ENCODE measurements around the gene NUP54.
A peak's percentile ranks its signal among the peaks of the same experiment; 100 is the strongest.

NUP54 gene

GRCh38 chr4:76148142-76148865 lies at the start of gene NUP54:
NUP54 (minus strand) TSS chr4:76148397; CDS start chr4:76148374, 23 bp downstream.
- H3K4me3 ChIP-seq (ENCODE audit: low read depth, low read length) = peak within 1 kb of the TSS; percentile 91

- H3K4me3 ChIP-seq (ENCODE audit: low read depth, low read length) = no peak overlapping the region
Observed at GRCh38 chr4:76197031-76197743, 49.0 kb upstream of the NUP54 start.

GRCh38 chr4:76196376-76196775 lies 48.2 kb upstream of the NUP54 start:
- no peak overlapping the region for H3K4me3 ChIP-seq (ENCODE audit: low read depth, low read length)

GRCh38 chr4:76195326-76195725 lies 47.1 kb upstream of the NUP54 start:
- H3K4me3 ChIP-seq (ENCODE audit: low read depth, low read length) = no peak overlapping the region

GRCh38 chr4:76194325-76194724 lies 46.1 kb upstream of the NUP54 start:
- no peak overlapping the region for H3K4me3 ChIP-seq (ENCODE audit: low read depth, low read length)

GRCh38 chr4:76192236-76192635 lies 44.0 kb upstream of the NUP54 start:
- no peak overlapping the region for H3K4me3 ChIP-seq (ENCODE audit: low read depth, low read length)

- no peak overlapping the region for H3K4me3 ChIP-seq (ENCODE audit: low read depth, low read length)
Observed at GRCh38 chr4:76188557-76188956, 40.4 kb upstream of the NUP54 start.

- no peak overlapping the region for H3K4me3 ChIP-seq (ENCODE audit: low read depth, low read length)
Observed at GRCh38 chr4:76188149-76188548, 40.0 kb upstream of the NUP54 start.

GRCh38 chr4:76187152-76187551 lies 39.0 kb upstream of the NUP54 start:
- no peak overlapping the region for H3K4me3 ChIP-seq (ENCODE audit: low read depth, low read length)

GRCh38 chr4:76182463-76182862 lies 34.3 kb upstream of the NUP54 start:
- H3K4me3 ChIP-seq (ENCODE audit: low read depth, low read length) = no peak overlapping the region

GRCh38 chr4:76179398-76180318 lies 31.5 kb upstream of the NUP54 start:
- H3K4me3 ChIP-seq (ENCODE audit: low read depth, low read length) = no peak overlapping the region

- no peak overlapping the region for H3K4me3 ChIP-seq (ENCODE audit: low read depth, low read length)
Observed at GRCh38 chr4:76178296-76178695, 30.1 kb upstream of the NUP54 start.

GRCh38 chr4:76177709-76178108 lies 29.5 kb upstream of the NUP54 start:
- no peak overlapping the region for H3K4me3 ChIP-seq (ENCODE audit: low read depth, low read length)

- H3K4me3 ChIP-seq (ENCODE audit: low read depth, low read length) = no peak overlapping the region
Observed at GRCh38 chr4:76175336-76175735, 27.1 kb upstream of the NUP54 start.

GRCh38 chr4:76174216-76174615 lies 26.0 kb upstream of the NUP54 start:
- no peak overlapping the region for H3K4me3 ChIP-seq (ENCODE audit: low read depth, low read length)

- no peak overlapping the region for H3K4me3 ChIP-seq (ENCODE audit: low read depth, low read length)
Observed at GRCh38 chr4:76168688-76169087, 20.5 kb upstream of the NUP54 start.

- H3K4me3 ChIP-seq (ENCODE audit: low read depth, low read length) = no peak overlapping the region
Observed at GRCh38 chr4:76166480-76166879, 18.3 kb upstream of the NUP54 start.

GRCh38 chr4:76160355-76160754 lies 12.2 kb upstream of the NUP54 start:
- H3K4me3 ChIP-seq (ENCODE audit: low read depth, low read length) = no peak overlapping the region

GRCh38 chr4:76156635-76157034 lies 8.4 kb upstream of the NUP54 start:
- no peak overlapping the region for H3K4me3 ChIP-seq (ENCODE audit: low read depth, low read length)

- no peak overlapping the region for H3K4me3 ChIP-seq (ENCODE audit: low read depth, low read length)
Observed at GRCh38 chr4:76155979-76156378, 7.8 kb upstream of the NUP54 start.

- H3K4me3 ChIP-seq (ENCODE audit: low read depth, low read length) = no peak overlapping the region
Observed at GRCh38 chr4:76153356-76153755, 5.2 kb upstream of the NUP54 start.
